BLaER1 treated with 17β-estradiol and CSF1 and Interleukin-3, amounts not matched to agents 10 nM and 100 nM (cell line): ENCODE measurements around the gene ZNF384.

Source experiments
- H3K27ac ChIP-seq, 11 experiments: shearing (Covaris generic); formaldehyde crosslinking; 2 replicates each; pipeline ENCODE4 v1.8.1; 2022
- H3K27me3 ChIP-seq, 11 experiments: shearing (Covaris generic); formaldehyde crosslinking; 2 replicates each; pipeline ENCODE4 v1.8.1; 2022
- H3K36me3 ChIP-seq, 11 experiments: shearing (Covaris generic); formaldehyde crosslinking; 2 replicates each; pipeline ENCODE4 v1.8.1; 2022
- H3K4me1 ChIP-seq, 10 experiments: shearing (Covaris generic); formaldehyde crosslinking; 2 replicates each; pipeline ENCODE4 v1.8.1; 2022
- H3K4me2 ChIP-seq, 11 experiments: shearing (Covaris generic); formaldehyde crosslinking; 2 replicates each; pipeline ENCODE4 v1.8.1; 2022
- H3K4me3 ChIP-seq, 10 experiments: shearing (Covaris generic); formaldehyde crosslinking; 2 replicates each; pipeline ENCODE4 v1.8.1; 2022
- H3K9ac ChIP-seq, 11 experiments: shearing (Covaris generic); formaldehyde crosslinking; 2 replicates each; pipeline ENCODE4 v1.8.1; 2022
- H3K9me3 ChIP-seq, 11 experiments: shearing (Covaris generic); formaldehyde crosslinking; replicated peaks in 1 of 11; 2 replicates each; pipeline ENCODE4 v1.8.1; 2022
- H4K20me1 ChIP-seq, 11 experiments: shearing (Covaris generic); formaldehyde crosslinking; 2 replicates each; pipeline ENCODE4 v1.8.1; 2022
- Cebpa-rat ChIP-seq, 11 experiments: shearing (Covaris generic); IDR thresholded peaks; 2 replicates each; pipeline ENCODE4 v1.8.1; 2022

Gene ZNF384

DNA sequence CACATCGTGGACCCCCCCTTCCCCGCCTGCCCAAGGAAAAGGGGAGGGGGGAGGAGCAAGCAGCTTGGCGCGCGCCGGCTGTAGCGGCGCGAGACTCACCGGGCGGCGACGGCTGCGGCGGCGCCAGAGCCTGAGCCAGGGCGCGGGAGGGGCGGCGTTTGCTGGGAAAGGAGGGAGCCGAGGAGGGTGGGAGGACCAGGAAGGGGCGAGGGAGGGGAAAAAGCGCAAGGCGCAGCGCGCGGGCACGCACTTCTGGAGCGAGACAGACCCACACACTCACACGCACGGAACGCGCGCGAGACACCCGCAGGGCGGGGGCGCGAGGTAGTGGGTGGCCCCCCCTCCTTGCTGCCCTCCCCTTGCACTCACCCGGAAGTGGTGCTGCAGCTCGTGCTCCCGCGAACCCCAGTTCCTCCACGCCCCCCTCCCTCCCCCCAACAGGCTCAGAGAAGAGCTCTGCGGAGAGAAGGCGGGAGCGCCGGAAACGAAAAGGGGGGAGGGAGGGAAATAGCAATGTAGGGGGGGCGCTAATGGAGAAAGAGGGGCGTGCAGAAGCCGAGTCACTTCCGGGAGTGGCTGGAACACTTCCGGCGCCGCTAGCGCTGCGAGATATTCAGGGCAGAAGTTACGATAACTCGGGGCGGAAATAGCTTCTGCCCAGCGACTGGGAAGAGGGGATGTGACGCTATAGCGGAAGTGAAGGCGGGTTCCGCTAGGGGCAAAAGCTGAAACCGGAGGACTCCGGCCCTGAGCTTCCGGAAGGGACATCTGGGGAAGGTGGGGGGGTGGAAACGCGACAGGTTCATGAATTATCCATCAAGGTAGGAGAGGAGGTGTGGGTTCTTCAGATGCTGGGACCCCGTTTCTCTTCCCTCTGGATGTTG is at the start of gene ZNF384:
Gene ZNF384 (minus strand): TSS at position 377 of the 884 bp plus-strand sequence. CDS start 9,855 bp downstream, outside the sequence.
- H3K4me2 ChIP-seq, result peak within 1 kb of the TSS; percentile 88 to 99 (median 97)
- H3K27ac ChIP-seq, result peak within 1 kb of the TSS; percentile 90 to 99 (median 97)
- peak within 1 kb of the TSS; percentile 92 to 99 (median 97) for H3K9ac ChIP-seq
- peaks cover 6 to 42% (median 19%) of the 10 kb centered on the region in 11 experiments; a peak in 18 of 22 replicates for H4K20me1 ChIP-seq
- no peaks in the 10 kb centered on the region for H3K9me3 ChIP-seq
- peak within 1 kb of the TSS; percentile 71 to 84 (median 78) for H3K4me3 ChIP-seq
- peaks cover 3 to 29% (median 15%) of the 10 kb centered on the region in 11 experiments; a peak in 15 of 22 replicates for H3K36me3 ChIP-seq
- TF ChIP-seq Cebpa-rat (IDR thresholded peaks at IDR 0.05), result no peak
- H3K27me3 ChIP-seq, result no peaks in the 10 kb centered on the region
- peaks cover 54 to 89% (median 70%) of the 10 kb centered on the region in 10 experiments for H3K4me1 ChIP-seq

DNA sequence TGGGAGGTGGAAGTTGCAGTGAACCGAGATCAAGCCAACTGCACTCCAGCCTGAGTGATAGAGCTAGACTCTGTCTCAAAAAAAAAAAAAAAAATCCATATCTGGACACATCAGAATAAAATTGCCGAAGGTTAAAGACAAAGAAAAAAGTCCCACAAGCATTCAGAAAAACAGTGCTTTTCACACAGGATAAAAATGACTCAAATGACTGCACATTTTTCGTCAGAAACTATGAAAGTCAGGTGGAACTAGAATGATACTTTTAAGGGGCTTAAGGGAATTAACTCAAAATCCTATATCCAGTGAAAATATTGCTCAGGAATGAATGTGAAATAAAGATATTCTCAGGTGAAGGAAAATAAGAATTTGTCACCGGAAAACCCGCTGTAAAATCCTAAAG is 47.6 kb upstream of the ZNF384 start:
- no peak overlapping the region for H3K27ac ChIP-seq
- no peaks in the 10 kb centered on the region for H3K27me3 ChIP-seq
- H4K20me1 ChIP-seq, result peaks cover 0 to 6% (median 0%) of the 10 kb centered on the region in 11 experiments; a peak in 1 of 22 replicates
- H3K9ac ChIP-seq, result no peak overlapping the region
- H3K9me3 ChIP-seq, result no peaks in the 10 kb centered on the region
- TF ChIP-seq Cebpa-rat (IDR thresholded peaks at IDR 0.05), result no peak
- no peak overlapping the region for H3K4me3 ChIP-seq
- H3K4me2 ChIP-seq, result no peak overlapping the region
- H3K4me1 ChIP-seq, result peaks cover 0 to 15% (median 10%) of the 10 kb centered on the region in 10 experiments; a peak in 16 of 20 replicates
- H3K36me3 ChIP-seq, result peaks cover 3 to 38% (median 26%) of the 10 kb centered on the region in 11 experiments; a peak in 19 of 22 replicates

DNA sequence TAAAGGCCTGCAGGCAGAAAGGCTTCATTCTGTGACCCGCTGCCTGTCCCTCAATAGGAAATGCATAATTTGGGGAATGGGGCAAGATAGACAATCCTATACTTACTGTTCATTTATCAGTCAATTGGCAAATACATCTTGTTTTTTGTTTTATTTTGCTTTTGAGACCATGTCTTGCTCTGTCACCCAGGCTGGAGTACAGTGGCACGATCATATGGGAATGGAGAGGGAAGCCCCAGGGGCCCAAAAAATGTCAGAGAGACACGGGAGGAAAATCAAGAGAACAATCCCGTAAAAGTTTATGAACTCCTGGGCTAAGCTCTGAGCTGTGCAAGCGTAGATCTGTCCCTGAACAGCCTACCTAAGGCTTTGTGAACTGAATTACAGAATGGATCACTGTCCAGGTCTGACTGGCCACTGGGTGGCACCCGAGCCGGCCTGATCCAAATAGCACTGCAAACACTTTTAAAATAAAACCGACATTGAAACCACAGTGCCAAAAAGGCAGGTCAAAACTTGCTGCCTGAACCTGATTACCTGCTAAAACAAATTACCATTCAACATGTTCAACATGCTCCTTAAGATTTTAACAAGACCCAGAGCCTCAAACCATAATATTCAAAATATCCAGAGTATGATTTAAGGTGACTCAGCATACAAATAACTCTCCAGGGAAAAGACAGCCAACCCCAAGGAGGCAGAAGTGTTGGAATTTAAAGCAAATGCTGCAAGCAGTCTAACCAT is 46.4 kb upstream of the ZNF384 start:
- Histone ChIP-seq H3K9me3 (no peaks in the 10 kb centered on the region), H3K27me3 (no peaks in the 10 kb centered on the region), H4K20me1 (peaks cover 0 to 12% (median 0%) of the 10 kb centered on the region in 11 experiments; a peak in 3 of 22 replicates), H3K27ac (peak overlapping the region in 1 of 11 experiments; percentile 8; a peak in 2 of 22 replicates), H3K9ac (peak overlapping the region in 2 of 11 experiments; percentile 2 to 45; a peak in 3 of 22 replicates), H3K36me3 (peaks cover 13 to 49% (median 37%) of the 10 kb centered on the region in 11 experiments), H3K4me1 (peaks cover 0 to 19% (median 14%) of the 10 kb centered on the region in 10 experiments; a peak in 17 of 20 replicates), H3K4me2 (peak overlapping the region in 9 of 11 experiments; percentile 1 to 47 (median 27); a peak in 9 of 22 replicates), H3K4me3 (no peak overlapping the region)
- TF ChIP-seq Cebpa-rat (IDR thresholded peaks at IDR 0.05), result no peak

DNA sequence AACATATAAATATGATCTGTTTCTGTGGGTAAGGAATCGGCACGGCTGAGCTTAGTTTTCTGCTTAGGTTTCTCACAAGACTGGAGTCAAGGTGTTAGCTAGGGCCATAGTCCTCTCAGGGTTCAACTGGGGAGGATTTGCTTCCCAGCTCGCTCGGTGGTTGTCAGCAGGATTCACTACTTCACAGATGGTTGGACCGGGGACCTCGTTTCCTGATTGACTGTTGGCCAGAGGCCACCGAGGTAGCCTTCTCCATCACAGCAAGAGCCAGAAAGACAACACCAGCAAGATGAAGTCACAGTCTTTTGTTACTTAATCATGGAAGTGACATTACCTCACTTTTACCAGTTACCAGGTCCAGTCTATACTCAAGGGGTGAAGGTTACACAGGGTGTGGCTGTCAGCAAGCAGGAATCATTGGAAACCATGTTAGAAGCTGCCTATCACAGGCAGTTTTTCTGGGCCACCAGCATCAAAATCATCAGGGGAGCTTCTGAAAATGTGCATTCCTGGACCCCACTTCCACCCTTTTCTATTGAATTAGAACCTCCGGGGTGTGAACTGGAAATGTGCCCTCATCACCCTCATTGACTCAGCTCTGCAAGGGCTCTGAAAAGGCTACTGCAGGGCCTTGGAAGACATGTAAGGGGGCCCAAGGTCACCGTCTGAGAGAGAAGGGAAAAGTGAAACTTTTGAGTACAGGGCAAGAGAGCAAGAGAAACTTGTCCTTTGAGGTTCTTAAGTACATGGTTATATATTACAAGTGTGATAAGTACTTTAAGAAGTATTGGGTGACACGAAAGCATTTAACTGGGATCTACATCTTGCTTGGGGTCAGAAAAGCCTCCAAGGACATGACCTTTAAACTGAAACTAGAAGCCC is 45.6 kb upstream of the ZNF384 start:
- H3K4me2 ChIP-seq, result no peak overlapping the region
- peak overlapping the region in 1 of 11 experiments; percentile 8; a peak in 1 of 22 replicates for H3K27ac ChIP-seq
- TF ChIP-seq Cebpa-rat (IDR thresholded peaks at IDR 0.05), result no peak
- peaks cover 22 to 58% (median 46%) of the 10 kb centered on the region in 11 experiments for H3K36me3 ChIP-seq
- H3K27me3 ChIP-seq, result no peaks in the 10 kb centered on the region
- H3K4me3 ChIP-seq, result no peak overlapping the region
- H4K20me1 ChIP-seq, result peaks cover 0 to 14% (median 0%) of the 10 kb centered on the region in 11 experiments; a peak in 3 of 22 replicates
- no peaks in the 10 kb centered on the region for H3K9me3 ChIP-seq
- H3K4me1 ChIP-seq, result peaks cover 0 to 28% (median 23%) of the 10 kb centered on the region in 10 experiments; a peak in 17 of 20 replicates
- peak overlapping the region in 5 of 11 experiments; percentile 1 to 45 (median 14); a peak in 3 of 22 replicates for H3K9ac ChIP-seq

DNA sequence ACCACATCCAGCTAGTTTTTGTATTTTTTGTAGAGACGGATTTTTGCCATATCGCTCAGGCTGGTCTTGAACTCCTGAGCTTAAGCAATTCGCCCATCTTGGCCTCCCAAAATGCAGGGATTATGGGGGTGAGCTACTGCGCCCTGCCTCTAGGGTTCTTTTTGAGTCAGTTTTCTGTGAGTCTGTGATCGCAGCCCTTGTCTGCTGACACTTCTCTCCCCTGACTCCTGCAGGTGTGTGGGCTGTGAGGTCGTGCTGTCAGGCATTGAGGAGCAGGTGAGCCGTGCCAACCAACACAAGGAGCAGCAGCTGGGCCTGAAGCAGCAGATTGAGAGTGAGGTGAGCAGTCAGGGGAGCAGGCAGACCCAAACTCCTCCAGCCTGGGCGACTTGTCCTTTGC is 41.0 kb upstream of the ZNF384 start:
- H3K4me1 ChIP-seq, result peaks cover 5 to 31% (median 23%) of the 10 kb centered on the region in 10 experiments
- peak overlapping the region in 7 of 11 experiments; percentile 41 to 73 (median 65); a peak in 14 of 22 replicates for H3K4me2 ChIP-seq
- TF ChIP-seq Cebpa-rat (IDR thresholded peaks at IDR 0.05), result no peak
- peak overlapping the region in 4 of 11 experiments; percentile 19 to 52 (median 40); a peak in 5 of 22 replicates for H3K9ac ChIP-seq
- H3K27me3 ChIP-seq, result no peaks in the 10 kb centered on the region
- peak overlapping the region in 2 of 11 experiments; percentile 6 to 36; a peak in 2 of 22 replicates for H3K27ac ChIP-seq
- no peak overlapping the region for H3K4me3 ChIP-seq
- no peaks in the 10 kb centered on the region for H3K9me3 ChIP-seq
- H3K36me3 ChIP-seq, result peaks cover 44 to 90% (median 74%) of the 10 kb centered on the region in 11 experiments
- H4K20me1 ChIP-seq, result peaks cover 0 to 18% (median 0%) of the 10 kb centered on the region in 11 experiments; a peak in 5 of 22 replicates

DNA sequence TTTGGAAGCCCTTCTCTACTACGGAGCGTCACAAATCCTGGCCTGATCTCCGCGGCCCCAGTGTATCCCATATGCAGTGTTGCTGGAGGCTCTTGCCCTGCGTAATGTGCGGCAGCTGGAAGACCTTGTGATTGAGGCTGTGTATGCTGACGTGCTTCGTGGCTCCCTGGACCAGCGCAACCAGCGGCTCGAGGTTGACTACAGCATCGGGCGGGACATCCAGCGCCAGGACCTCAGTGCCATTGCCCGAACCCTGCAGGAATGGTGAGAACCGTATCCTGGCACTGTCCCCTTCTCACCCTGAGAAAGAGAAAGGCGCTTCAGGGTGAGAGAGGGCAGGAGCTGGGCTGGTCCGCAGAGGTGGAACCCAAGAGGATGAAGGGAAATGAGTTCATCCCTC is 40.0 kb upstream of the ZNF384 start:
- H3K9me3 ChIP-seq, result no peaks in the 10 kb centered on the region
- peaks cover 36 to 83% (median 65%) of the 10 kb centered on the region in 11 experiments for H3K36me3 ChIP-seq
- no peak overlapping the region for H3K9ac ChIP-seq
- H3K27me3 ChIP-seq, result no peaks in the 10 kb centered on the region
- TF ChIP-seq Cebpa-rat (IDR thresholded peaks at IDR 0.05), result no peak
- peaks cover 0 to 18% (median 0%) of the 10 kb centered on the region in 11 experiments; a peak in 5 of 22 replicates for H4K20me1 ChIP-seq
- H3K4me1 ChIP-seq, result peaks cover 13 to 41% (median 32%) of the 10 kb centered on the region in 10 experiments
- no peak overlapping the region for H3K4me3 ChIP-seq
- no peak overlapping the region for H3K27ac ChIP-seq
- H3K4me2 ChIP-seq, result peak overlapping the region in 2 of 11 experiments; percentile 41 to 71; a peak in 1 of 22 replicates

DNA sequence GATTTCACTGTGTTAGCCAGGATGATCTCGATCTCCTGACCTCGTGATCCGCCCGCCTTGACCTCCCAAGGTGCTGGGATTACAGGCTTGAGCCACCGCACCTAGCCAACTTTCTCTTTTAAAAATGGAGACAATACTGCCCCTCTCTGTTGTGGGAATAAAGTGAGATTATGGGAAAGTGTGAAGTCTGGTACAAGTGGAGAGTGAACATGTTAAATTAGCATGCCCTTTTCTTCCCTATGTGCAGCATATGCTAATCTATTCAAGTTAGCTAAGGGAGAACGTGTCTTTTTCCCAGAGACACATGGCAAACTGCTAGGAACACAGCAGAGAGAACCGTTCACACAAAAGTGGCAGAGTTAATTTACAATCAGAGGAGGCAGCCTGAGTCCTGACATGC is 36.2 kb upstream of the ZNF384 start:
- H3K9me3 ChIP-seq, result no peaks in the 10 kb centered on the region
- H3K9ac ChIP-seq, result peak overlapping the region in 1 of 11 experiments; percentile 91; a peak in 2 of 22 replicates
- TF ChIP-seq Cebpa-rat (IDR thresholded peaks at IDR 0.05), result no peak
- peaks cover 25 to 49% (median 32%) of the 10 kb centered on the region in 11 experiments for H3K36me3 ChIP-seq
- peaks cover 0 to 12% (median 0%) of the 10 kb centered on the region in 11 experiments; a peak in 4 of 22 replicates for H4K20me1 ChIP-seq
- H3K4me3 ChIP-seq, result peak overlapping the region in 2 of 10 experiments; percentile 65 to 73; a peak in 3 of 20 replicates
- H3K27ac ChIP-seq, result no peak overlapping the region
- no peaks in the 10 kb centered on the region for H3K27me3 ChIP-seq
- H3K4me2 ChIP-seq, result peak overlapping the region; percentile 83 to 100 (median 94); a peak in 20 of 22 replicates
- H3K4me1 ChIP-seq, result peaks cover 13 to 42% (median 28%) of the 10 kb centered on the region in 10 experiments
